ENCODE results near the gene PRKAR1A. TPM values are rescaled to one million over a fixed set of nuclear protein-coding genes. Genes with fewer than 3 reads are reported as not detected.
"Not testable (repeated sequence)": the region's sequence is repeated elsewhere in the genome, so short reads cannot be mapped to it uniquely, and the experiment has no call there.

Gene PRKAR1A
- total RNA-seq, 1 donor from 2014 or later, result 268 TPM

GRCh38 chr17:68512960-68513474, 787 bp downstream of the PRKAR1A start:
- Mint-ChIP-seq H3K4me3 (peak overlapping the region; percentile 92), H3K9me3 (no peaks in the 10 kb centered on the region), H3K27me3 (ENCODE audit: low read depth) (no peaks in the 10 kb centered on the region), H3K36me3 (peaks cover 18% of the 10 kb centered on the region), H3K4me1 (peaks cover 41% of the 10 kb centered on the region), H3K27ac (peak overlapping the region; percentile 98)
- DNase-seq (ENCODE audit: low spot score in 2 of 2, unreplicated experiment in 2 of 2), result peak in 1 of 2 experiments; percentile 39
- no peak for TF ChIP-seq CTCF (IDR thresholded peaks at IDR 0.05; ENCODE audit: unreplicated experiment)

- peaks cover 25% of the 10 kb centered on the region for H3K36me3 Mint-ChIP-seq
- no peak for DNase-seq (ENCODE audit: low spot score in 2 of 2, unreplicated experiment in 2 of 2)
- H3K4me3 Mint-ChIP-seq, result peak overlapping the region; percentile 92
- TF ChIP-seq CTCF (IDR thresholded peaks at IDR 0.05; ENCODE audit: unreplicated experiment), result no peak
- H3K9me3 Mint-ChIP-seq, result no peaks in the 10 kb centered on the region
- H3K27ac Mint-ChIP-seq, result peak overlapping the region; percentile 98
- H3K27me3 Mint-ChIP-seq (ENCODE audit: low read depth), result no peaks in the 10 kb centered on the region
- peaks cover 41% of the 10 kb centered on the region for H3K4me1 Mint-ChIP-seq
Observed at GRCh38 chr17:68513932-68514331, 1.7 kb downstream of the PRKAR1A start.

GRCh38 chr17:68514831-68515635, 2.8 kb downstream of the PRKAR1A start:
- H3K4me1 Mint-ChIP-seq, result peaks cover 37% of the 10 kb centered on the region
- H3K4me3 Mint-ChIP-seq, result peak overlapping the region; percentile 92
- peak overlapping the region; percentile 98 for H3K27ac Mint-ChIP-seq
- DNase-seq (ENCODE audit: low spot score in 2 of 2, unreplicated experiment in 2 of 2), result no peak
- no peaks in the 10 kb centered on the region for H3K27me3 Mint-ChIP-seq (ENCODE audit: low read depth)
- TF ChIP-seq CTCF (IDR thresholded peaks at IDR 0.05; ENCODE audit: unreplicated experiment), result no peak
- H3K36me3 Mint-ChIP-seq, result peaks cover 30% of the 10 kb centered on the region
- no peaks in the 10 kb centered on the region for H3K9me3 Mint-ChIP-seq

- Mint-ChIP-seq H3K4me1 (peaks cover 25% of the 10 kb centered on the region), H3K36me3 (peaks cover 33% of the 10 kb centered on the region), H3K27me3 (ENCODE audit: low read depth) (no peaks in the 10 kb centered on the region), H3K27ac (no peak overlapping the region), H3K4me3 (no peak overlapping the region), H3K9me3 (no peaks in the 10 kb centered on the region)
- TF ChIP-seq CTCF (IDR thresholded peaks at IDR 0.05; ENCODE audit: unreplicated experiment), result no peak
- DNase-seq (ENCODE audit: low spot score in 2 of 2, unreplicated experiment in 2 of 2), result no peak
Observed at GRCh38 chr17:68516732-68517131, 4.5 kb downstream of the PRKAR1A start.

- not testable (repeated sequence) for H3K9me3 Mint-ChIP-seq; H3K27me3 Mint-ChIP-seq (ENCODE audit: low read depth); H3K27ac Mint-ChIP-seq; H3K4me3 Mint-ChIP-seq; DNase-seq (ENCODE audit: low spot score in 2 of 2, unreplicated experiment in 2 of 2)
- peaks cover 37% of the 10 kb centered on the region for H3K36me3 Mint-ChIP-seq
- H3K4me1 Mint-ChIP-seq, result peaks cover 32% of the 10 kb centered on the region
Observed at GRCh38 chr17:68517605-68518004, 5.4 kb downstream of the PRKAR1A start.

GRCh38 chr17:68518063-68518815, 6.0 kb downstream of the PRKAR1A start:
- H3K4me3 Mint-ChIP-seq, result no peak overlapping the region
- H3K27me3 Mint-ChIP-seq (ENCODE audit: low read depth), result no peaks in the 10 kb centered on the region
- H3K9me3 Mint-ChIP-seq, result no peaks in the 10 kb centered on the region
- TF ChIP-seq CTCF (IDR thresholded peaks at IDR 0.05; ENCODE audit: unreplicated experiment), result no peak
- H3K4me1 Mint-ChIP-seq, result peaks cover 33% of the 10 kb centered on the region
- H3K27ac Mint-ChIP-seq, result no peak overlapping the region
- H3K36me3 Mint-ChIP-seq, result peaks cover 43% of the 10 kb centered on the region
- no peak for DNase-seq (ENCODE audit: low spot score in 2 of 2, unreplicated experiment in 2 of 2)

GRCh38 chr17:68519051-68519450, 6.8 kb downstream of the PRKAR1A start:
- not testable (repeated sequence) for H3K4me3 Mint-ChIP-seq; H3K27me3 Mint-ChIP-seq (ENCODE audit: low read depth); H3K9me3 Mint-ChIP-seq; DNase-seq (ENCODE audit: low spot score in 2 of 2, unreplicated experiment in 2 of 2)
- Mint-ChIP-seq H3K4me1 (peaks cover 25% of the 10 kb centered on the region), H3K36me3 (peaks cover 47% of the 10 kb centered on the region), H3K27ac (peak overlapping the region; percentile 33)
